ENCODE measurements around the gene PSAPL1.
"Not testable (repeated sequence)": the region's sequence is repeated elsewhere in the genome, so short reads cannot be mapped to it uniquely, and the experiment has no call there.

- not testable (repeated sequence) for TF ChIP-seq CTCF, POLR2A, POLR2AphosphoS5, EP300 (IDR thresholded peaks at IDR 0.05)
These were observed 18.1 kb upstream of the PSAPL1 start for GRCh38 chr4:7452802-7453201.
